Measurements from ENCODE around the gene SLC25A22.
A peak's percentile ranks its signal among the peaks of the same experiment; 100 is the strongest.

Gene SLC25A22

DNA sequence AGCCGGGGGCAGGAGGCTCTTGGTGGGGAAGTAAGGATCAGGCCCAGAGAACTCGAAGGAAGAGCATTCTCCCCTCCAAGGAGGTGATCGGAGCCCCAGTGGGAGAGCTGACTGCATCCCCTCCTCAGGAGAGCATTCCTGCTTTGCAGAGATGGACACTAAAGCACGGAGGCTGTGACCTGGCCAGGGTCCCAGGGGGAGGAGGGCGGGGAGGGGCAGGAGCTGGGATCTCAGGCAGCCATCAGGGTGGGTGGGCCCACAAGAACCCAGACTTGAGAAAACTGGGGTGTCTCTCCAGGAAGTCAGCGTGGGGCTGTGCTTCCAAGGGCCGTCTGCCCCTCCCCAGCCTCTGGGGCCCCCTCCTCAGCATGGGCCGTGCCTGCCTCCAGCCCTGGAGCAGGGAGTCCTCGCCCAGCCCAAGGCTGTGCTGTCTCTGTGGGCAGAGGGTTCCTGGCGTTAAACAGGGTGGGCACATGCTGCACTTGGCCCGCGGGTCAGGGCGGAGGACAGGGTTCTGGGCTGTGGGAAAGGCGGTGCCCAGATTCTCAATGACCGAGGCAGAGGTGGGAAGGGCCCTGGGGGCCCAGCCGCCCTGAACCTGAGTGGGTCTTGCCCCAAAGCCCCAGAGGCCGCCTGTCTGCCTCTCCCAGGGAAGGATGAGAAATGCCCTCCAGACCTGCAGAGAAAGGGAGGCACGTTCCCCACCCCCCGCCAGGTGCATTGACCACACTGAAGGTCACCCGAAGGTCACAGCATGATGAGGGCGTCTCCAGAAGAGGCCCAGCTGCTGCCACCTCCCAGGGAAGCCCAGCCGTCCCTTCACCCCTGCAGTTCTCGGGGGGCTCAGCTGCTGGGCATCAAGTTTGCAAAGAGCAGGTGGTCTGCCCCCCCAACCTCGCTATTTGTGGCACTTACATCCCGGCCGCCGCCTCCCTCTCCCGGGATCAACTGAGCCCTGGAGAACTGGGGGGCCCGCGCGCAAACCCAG lies 8.8 kb downstream of the SLC25A22 start:
- TF ChIP-seq, protein P1, sequence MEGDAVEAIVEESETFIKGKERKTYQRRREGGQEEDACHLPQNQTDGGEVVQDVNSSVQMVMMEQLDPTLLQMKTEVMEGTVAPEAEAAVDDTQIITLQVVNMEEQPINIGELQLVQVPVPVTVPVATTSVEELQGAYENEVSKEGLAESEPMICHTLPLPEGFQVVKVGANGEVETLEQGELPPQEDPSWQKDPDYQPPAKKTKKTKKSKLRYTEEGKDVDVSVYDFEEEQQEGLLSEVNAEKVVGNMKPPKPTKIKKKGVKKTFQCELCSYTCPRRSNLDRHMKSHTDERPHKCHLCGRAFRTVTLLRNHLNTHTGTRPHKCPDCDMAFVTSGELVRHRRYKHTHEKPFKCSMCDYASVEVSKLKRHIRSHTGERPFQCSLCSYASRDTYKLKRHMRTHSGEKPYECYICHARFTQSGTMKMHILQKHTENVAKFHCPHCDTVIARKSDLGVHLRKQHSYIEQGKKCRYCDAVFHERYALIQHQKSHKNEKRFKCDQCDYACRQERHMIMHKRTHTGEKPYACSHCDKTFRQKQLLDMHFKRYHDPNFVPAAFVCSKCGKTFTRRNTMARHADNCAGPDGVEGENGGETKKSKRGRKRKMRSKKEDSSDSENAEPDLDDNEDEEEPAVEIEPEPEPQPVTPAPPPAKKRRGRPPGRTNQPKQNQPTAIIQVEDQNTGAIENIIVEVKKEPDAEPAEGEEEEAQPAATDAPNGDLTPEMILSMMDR (IDR thresholded peaks at IDR 0.05): no peak

DNA sequence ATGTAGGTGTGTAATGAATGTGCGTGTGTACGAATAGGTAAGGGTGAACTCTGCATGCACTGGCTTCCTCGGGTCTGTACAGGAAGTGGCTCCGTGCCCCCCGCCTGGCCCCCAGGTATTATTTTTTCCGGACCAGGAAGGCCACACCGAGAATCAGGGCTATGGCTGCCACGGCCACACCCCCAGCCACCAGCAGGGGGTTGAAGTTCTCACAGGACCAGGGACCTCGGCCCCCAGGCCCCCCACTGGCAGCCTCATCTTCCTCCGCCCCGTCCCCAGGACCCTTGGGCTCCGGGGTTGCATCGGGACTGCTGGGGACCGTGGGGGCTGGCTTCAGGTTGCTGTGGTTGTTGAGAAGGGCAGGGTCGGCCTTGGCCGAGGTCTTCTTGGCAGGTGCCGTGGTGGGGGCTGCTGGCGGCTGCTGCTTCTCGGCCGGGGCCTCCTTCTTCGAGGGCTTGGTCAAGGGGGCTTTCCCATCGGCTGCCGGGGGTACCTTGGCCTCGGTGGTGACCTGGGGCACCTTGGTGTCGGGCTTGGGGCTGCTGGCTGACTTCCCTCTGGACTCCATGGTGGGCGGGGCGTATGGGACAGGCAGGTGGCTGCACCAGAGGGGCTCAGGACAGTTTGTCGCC lies 10.0 kb downstream of the SLC25A22 start:
- TF ChIP-seq, protein P1 (IDR thresholded peaks at IDR 0.05): no peak

DNA sequence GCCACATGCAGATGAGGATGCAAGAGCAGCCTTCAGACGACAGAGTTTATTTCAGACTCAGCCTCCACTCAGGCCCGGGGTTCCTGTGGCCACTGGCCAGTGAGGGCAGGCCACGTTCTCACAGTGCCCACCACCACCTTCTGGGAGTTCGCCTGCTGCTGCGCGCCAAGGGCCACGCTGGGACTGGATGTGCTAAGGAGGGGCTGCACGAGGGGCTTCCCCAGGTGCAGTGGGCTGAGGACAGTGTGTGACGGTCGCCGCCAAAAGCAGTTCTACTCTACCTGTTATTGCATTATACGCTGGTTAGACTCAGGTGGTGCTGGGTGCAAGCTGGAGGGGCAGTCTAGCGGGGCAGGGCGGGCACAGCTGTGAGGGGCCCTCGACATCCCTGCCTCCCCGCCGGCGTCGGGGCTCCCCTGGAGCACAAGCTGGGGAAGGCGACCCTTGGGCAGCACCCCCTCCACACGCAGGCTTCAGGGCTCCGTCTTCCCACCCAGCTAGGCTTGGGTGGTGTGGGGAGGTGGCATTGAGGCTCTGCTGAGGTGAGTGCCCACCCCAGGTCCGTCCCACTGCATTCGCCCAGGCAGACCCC lies 10.9 kb downstream of the SLC25A22 start:
- TF ChIP-seq, protein P1 (IDR thresholded peaks at IDR 0.05): no peak

DNA sequence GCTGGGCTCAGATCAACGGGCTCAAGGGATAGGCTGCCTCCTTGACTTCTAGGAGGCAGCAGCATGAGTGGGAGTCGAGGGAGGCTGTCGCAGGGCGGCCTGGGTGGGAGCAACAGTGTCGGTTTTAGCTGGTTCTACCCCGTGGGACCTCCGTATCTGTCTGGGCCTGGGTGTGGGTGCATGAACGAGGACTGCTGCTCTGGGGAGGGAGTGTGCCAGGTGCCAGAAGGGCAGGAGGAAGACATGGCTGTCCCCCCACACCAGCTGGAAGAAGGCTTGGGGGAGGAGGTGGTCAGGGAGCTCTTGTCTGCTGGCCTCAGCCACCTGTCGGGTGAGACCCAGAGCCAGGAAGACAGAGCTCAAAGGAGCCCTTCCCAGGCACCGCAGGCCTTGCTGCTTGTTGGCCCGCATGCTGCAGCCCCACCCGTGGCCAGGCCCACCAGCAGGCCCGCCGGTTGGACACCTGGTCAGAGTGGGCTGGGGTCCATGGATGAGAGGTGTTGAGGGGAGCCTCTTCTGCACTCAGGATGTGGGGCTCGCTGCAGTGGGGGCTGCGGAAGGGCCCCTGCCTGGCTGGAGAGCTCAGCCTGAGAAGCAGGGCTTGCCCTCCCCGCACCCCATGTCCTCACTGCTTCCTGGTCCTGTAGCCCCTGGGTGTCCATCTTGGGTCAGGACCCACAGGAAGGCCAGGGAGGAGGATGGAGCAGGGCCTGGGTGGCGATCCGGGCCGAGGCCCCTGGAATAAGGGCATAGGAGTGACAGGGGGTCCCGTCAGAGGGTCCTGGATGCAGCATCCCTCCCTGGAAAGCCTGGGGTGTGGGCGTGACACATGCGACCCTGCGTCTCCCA lies 11.6 kb downstream of the SLC25A22 start:
- TF ChIP-seq, protein P1 (IDR thresholded peaks at IDR 0.05): no peak

DNA sequence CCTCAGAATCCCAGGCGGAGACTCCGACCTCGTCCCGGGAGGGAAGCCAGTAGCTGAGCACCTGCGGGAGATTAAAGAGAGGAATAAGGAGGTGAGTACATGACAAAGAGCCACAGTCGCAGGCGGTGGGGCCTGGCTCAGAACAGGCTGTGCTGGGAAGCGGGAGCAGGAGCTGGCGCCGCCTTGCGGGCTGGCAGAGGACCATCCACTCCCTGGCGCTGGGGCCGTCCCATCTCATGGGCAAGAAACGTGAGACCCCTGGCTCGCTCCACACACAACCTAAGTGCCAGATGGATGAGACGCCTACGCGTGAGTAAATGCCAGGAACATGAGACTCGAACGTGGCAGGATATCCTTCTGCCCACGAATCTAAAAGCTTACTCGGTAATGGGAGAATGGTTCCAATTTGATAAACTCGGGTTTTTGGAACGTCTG lies 14.5 kb downstream of the SLC25A22 start:
- TF ChIP-seq, protein P1 (IDR thresholded peaks at IDR 0.05): peak; percentile 72

DNA sequence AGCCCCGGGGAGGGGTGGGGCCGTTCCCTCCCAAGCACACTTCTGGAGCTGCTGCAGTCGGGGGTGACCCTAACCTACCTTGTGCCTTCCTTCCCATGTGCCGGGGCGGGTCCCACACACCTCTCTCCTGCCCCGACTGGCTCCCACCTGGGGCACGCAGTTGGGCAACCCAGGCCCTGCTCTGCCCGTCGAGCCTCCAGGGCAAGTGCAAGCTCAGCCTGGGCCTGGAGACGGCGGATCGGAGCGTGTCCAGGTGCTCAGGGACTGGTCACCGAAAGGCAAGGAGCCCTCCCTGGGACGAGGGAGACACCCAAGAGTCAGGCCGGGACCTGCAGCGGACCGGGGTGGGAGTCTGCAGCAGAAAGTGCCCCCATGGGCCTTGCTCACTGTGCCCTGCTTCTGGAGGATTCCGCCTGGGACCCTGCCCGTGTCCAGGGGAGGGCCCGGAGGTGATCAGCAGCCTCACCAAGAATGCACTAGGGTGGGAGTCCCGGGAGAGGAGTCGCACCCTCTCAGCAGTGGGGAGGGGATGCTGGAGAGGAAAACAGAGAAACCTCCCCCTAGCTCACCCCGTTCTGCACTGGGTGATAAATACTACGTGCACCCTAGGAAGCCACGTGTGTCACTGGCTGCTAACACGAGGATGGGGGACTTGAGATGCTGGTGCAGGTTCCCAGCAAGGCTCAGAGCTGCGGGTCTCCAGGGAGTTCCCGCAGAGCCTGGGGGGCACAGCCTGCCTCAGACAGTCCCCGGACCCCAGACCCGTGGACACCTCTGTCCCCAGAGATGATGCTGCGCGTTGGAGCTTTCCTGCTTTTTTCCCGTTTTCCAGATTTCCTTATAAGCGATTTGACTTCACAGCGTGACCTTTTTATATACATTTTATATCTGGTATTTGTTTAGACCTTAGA lies 15.6 kb downstream of the SLC25A22 start:
- TF ChIP-seq, protein P1 (IDR thresholded peaks at IDR 0.05): no peak
